Esophagus mucosa (tissue), 1 donor: ENCODE results near the gene ZDHHC16. TPM values are rescaled to one million over a fixed set of nuclear protein-coding genes. Genes with fewer than 3 reads are reported as not detected.

Source experiments
- ATAC-seq: fragments of 200-7000 bp; cut with Tn5 transposase; one replicate; pipeline ENCODE4 v1.9.1; 2020
- total RNA-seq: library from RNA; stranded (reverse); gene quantifications from one replicate; pipeline ENCODE4 v1.2.4, GENCODE V29; 2023
- donor health status: DM: yes; HTN: yes; CAD: no.

The ZDHHC16 gene
- total RNA-seq, 1 donor from 2014 or later, result 23.0 TPM

DNA sequence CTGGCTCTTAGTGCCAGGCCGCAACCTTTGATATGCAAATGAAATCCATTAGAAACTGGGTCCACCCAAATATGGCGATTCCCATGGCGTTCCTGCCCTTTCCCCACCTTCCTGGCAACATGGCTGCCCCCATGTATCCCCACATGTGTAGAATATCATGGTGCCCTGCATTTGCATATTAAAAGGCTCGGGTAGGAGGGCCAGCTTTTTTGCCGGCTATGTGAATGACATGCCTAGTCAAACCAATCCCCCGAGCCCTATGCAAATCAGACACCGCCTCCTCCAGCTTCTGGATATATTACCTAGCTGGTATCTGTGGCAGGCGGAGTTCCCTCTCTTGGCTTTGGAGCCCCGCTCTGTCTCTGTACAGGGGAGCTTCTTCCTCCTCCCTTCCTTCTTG is 34.0 kb downstream of the ZDHHC16 start:
- no peak for ATAC-seq

DNA sequence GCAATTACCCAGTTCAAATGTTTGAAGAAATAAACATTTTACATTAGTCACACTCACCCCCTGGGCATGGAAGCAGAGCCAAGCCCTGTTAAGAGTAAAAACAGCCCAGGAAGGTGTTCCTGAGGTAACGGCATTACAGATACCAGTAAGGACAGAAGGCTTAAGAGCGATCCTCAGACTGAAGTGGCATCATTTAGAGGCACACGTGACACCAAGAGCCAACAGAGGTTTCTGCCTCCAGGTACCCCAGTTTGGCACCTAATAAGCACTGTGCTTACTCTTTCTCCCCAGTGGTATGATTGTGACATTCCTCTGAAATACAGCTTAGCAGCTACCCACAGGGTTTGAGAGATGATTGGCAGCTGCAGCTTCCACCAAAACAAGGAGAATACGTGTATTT is 35.1 kb downstream of the ZDHHC16 start:
- peak; percentile 45 for ATAC-seq

DNA sequence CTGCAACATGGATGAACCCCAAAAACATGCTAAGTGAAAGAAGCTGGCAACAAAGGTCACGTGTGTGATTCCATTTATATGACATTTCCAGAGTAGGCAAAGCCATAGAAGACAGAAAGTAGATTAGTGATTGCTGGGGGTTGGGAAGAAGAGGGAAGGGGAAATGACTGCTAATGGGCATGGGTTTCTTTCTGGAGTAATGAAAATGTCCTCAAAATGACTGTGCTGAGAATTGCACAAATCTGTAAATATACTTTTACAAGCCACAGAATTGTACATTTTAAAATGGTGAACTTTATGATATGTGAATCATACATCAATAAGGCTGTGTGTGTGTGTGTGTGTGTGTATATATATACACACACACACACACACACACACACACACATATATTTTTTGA is 36.4 kb downstream of the ZDHHC16 start:
- no peak for ATAC-seq

DNA sequence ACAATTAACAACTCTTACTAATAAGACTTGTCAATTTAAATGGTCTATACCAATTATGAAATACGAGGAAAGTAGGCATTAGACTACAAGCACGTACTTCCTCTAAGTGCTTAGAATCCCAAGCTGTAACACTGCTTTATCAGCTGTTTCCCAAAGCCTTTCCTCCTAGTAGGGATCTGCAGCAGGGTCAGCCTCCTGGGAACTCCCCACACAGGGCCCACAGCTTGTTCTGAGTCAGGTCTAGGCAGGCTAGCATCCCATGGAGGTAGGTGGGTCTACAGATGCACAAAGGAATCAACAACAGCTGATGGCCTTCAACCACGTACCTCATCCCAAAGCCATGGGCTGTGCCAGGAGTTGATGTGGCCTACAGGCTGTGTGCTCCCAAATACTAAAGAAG is 37.5 kb downstream of the ZDHHC16 start:
- no peak for ATAC-seq

DNA sequence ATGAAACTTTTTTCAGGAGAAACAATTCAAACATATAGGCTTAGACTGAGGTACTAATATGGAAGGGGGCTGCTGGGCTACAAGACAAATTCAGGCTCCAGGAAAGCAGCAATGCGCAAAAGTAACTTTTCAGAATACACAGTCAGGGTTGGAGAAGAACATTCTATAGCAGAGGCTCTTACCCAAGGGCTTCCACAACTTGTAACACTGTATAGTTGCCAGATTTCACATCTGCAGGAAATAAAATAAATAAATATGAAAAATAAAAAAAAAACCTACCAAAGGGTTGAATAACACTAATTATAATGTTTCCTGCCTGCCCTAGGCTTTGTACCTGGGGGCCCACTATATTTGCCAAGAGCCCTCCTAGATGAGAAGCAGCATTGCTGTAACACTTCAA is 37.9 kb downstream of the ZDHHC16 start:
- ATAC-seq, result no peak

DNA sequence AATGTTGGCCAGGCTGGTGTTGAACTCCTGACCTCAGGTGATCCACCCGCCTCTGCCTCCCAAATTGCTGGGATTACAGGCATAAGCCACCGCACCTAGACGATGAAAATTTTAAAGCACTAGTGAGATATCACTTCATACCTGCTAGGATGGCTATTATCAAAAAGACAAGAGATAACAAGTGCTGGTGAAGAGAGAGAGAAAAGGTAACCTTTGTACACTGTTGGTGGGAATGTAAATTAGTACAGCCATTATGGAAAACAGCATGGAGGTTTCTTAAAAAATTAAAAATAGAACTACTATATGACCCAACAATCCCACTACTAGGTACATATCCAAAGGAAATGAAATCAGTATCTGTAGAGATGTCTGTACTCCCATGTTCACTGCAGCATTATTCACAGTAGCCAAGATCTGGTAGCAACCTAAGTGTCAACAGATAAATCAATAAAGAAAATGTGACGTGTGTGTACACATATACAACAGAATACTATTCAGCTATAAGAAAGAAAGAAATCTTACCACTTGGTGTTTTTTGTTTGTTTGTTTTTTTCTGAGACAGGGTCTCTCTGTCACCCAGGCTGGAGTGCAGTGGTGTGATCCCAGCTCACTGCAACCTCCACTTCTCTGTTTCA is 39.8 kb downstream of the ZDHHC16 start:
- no peak for ATAC-seq

DNA sequence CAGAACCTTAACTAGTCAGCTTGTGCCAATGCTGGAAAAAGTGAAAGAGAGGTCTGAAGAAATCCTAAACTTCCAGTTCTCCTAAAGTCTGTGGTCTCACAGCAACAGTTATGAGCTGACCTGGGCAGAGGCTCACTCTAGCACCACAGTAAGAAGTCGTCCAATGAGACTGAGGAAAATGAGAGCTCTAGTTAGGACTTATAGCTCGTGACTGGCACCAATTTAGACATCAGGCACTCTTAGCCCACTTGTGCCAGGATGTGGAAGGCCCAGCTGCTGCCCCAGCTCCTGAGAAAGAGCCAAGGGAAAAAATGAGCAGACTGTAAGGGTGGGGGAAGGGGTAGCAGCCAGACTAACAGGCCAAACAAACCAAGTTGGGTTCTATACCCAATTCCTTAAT is 44.6 kb downstream of the ZDHHC16 start:
- ATAC-seq, result no peak

DNA sequence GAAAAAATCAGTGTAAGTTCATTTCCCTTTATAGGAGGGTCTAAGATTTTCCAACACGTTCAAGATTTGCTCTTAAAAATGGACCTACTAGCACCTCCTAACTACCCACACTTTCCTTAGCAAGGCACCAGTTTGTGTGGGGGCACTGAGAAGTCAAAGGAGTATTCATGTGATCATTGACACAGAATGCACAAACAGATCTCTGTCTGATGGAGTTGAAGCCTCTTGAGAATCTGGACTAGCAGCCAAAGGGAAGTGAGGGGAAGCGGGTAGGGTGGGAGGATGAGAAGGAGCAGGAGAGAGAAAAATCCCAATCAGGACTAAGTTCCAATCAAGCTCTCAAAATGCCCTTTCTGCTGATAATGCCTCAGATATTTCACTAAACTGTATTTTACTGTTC is 48.2 kb downstream of the ZDHHC16 start:
- ATAC-seq, result no peak

DNA sequence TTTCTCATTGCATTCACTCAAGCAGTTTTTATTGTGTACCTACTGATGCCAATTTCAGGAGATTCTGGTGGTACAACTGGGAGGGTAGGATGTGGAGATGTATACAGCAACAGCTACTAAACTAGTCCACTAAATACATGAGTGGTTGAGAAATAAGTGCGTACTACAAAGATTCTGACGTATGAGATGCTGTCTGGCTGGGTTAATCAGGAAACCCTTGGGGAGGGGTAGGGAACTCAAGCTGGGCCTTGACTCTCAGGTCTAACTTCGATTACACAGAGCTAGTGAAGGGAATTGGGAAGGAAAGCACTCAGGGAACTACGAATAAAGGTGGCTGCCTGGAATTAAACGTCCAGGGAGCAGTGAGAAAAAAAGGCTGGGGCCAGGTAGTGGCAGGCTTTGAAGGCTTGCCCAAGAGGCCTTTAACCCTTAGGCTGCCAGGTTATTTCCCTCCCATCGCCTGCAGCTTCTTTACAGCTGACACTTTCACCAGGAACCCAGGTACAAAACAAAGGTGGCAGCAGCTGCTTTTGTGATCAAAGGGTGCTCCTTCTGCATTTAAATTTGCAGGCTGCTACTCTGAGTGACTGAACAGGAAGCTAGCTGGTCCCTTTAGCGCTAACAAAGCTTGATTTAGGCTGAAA is 49.0 kb downstream of the ZDHHC16 start:
- ATAC-seq, result no peak

DNA sequence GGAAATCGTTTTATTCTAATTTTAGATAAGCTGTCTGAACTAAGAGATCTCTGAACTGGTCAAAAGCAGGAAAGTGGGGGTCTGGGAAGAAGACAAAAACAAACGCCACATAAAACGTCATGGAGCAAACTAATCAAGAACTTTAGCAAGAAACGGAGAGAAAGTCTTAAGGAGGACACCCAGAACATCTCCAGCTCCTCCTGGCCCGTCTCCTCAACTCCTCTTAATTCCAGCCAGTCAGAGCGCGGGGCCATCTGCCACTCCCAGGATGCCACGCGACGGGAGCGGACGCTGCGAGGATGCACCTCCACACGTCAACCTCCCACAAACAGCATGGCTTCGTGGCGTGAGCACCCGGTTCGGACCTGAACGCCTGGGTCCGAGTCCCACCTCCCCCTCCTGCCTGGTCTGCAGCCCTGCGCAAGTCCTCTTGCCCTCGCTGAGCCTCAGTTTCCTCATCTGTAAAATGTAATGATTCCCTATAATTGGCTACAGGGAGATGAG is 51.6 kb downstream of the ZDHHC16 start:
- peak; percentile 52 for ATAC-seq

DNA sequence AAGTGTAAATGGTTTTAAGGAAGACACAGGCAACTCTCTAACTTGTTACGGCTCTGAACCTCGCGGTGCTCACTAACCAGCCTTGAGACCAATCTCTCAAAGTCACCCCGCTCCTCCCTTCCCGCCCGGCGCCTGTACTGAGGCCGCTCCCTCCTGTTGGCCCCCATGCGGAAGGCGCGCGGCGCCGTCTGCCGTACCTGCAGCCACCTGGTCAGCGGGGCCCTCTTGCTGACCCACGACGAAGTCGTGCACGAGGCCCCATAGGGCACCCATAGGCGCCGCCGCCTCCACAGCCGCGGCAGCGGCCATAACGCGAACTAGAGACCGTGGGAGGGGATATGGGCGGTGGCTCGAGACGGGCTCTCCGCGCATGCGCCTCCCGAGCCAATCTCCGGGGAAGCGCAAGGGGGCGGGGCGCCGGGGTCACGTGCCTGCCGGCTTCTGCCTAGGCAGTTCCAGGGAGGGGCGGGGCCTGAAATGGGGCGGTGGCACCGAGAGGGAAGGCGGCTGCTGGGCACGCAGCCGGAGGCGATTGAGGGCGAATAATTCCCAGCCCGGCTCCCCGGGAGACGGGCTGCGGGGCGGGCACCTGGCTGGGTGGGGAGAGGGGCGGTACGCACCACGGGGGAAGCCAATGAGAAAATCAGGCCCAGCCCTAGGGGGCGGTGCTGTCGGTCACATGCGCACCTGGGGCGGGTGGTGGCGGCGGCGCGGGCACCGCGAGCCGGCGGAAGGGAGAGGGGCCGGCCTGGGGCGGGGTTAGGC is 52.3 kb downstream of the ZDHHC16 start, which contains the start of gene MMS19:
Gene MMS19 (minus strand): TSS at position 347 of the 765 bp plus-strand sequence. CDS start 38 bp downstream, at position 309.
- ATAC-seq, result peak; percentile 96

DNA sequence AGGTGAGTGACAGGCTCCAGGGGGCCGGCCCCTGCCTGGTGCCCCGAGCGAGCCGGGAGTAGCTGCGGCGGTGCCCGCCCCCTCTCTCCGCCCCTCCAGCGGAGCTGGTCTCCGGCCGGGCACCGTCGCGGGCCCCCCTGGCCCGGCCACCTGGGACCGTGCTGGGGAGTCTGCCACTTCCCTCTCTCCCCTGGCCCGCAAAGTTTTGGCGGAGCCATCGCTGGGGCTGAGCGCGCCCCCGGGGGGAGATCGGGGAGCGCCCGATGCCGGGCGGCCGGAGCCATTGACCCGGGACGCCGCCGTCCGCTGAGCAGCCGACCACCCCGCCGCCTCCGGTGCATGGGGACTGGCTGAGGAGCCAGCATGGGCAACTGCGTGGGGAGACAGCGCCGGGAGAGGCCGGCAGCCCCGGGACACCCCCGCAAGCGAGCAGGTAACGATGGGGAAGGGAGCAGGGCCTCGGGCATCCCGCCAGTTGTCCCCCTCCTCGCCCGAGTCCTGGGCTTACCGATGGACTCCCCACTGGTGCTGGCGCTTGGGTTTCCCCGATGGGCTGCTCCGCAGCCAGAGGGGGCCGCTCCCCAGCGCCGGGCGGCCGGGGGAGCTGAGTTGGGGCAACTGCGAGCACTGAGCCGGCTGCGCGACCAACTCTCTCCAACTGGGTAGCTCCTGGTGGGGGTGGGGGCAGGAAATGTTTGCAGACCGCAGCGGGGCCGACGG is 53.0 kb downstream of the ZDHHC16 start, which contains the start of gene UBTD1:
Gene UBTD1 (plus strand): TSS at position 84 of the 720 bp plus-strand sequence. CDS start 280 bp downstream, at position 364.
- peak; percentile 1 for ATAC-seq

DNA sequence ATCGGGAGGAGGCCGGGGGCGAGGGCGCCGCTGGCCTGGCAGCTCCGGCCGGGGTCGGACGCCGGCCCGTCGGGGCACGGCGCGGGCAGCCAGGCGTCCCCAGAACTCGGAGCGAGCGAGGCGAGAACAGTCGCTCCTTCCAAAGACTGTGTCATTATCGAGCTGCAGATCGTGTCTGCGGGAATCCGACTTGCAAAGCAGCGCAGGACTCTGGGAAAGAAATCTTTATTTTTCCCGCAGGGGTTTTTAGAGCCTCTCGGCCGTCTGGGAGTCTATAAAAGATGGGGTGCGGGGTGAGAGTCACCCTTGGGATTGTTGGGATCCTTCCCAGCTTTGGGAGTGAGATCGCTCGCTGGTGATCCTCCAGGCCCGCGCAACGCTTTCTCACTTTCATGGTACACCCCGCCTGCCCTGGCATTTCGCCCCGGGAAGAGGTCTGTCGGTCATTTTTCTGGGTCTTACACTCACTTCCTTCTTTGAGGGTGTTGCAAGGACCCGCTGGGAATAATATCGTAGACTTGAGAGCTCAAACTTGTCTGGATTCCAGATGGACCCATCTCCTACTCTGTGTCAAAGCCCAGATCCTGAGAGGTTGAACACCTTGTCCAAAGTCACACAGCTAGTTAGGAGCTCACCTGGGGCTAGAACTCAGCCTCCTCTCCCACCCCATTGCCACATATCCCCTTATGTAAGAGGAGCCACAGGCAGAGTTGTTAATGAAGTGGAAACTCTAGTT is 53.8 kb downstream of the ZDHHC16 start:
- ATAC-seq, result no peak

DNA sequence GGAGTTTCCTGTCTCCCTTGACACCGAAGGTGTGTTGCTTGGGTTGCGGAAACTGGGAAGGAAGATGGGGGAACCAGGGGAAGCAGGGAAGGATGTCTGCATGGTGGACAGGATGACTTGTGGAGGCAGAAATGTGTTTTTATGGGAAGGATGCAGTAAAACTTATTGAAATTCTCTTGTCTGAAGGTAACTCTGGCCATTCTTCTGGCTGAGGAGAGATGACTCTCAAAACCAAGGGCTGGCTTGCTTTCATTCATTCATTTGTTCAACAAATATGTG is 54.3 kb downstream of the ZDHHC16 start:
- no peak for ATAC-seq

DNA sequence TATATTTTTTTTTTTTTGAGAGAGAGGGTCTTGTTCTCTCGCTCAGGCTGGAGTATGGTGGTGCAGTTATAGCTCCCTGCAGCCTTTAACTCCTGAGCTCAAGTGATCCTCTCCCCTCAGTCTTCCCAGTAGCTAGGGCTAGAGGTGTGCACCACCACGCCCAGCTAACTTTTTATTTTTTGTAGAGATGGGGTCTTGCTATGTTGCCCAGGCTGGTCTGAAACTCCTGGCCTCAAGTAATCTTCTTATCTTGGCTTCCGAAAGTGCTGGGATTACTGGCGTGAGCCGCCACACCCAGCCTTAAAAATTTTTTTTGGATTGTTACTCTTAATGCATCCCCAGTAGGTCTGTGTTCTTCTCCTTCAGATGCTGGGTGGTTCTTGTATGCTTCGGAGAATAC is 56.9 kb downstream of the ZDHHC16 start:
- no peak for ATAC-seq

DNA sequence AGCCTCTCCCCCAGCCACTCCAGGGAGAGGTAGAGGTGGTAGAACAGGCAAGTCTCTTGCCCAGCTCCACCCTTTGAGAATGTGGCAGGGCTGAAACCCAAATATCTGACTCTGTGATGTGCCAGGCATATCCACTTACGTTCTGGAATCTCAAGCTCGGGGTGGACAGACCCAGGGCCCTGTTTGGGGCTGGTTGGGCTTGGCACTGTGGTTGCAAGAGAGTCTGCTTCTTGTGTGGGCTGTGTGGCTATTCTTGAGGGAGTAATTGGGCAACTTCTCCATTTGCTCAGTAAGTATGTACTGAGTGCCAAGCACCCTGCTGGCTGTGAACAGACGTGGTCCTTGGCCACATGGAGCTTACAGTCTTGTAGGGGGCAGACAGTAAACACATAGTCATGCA is 57.4 kb downstream of the ZDHHC16 start:
- no peak for ATAC-seq

DNA sequence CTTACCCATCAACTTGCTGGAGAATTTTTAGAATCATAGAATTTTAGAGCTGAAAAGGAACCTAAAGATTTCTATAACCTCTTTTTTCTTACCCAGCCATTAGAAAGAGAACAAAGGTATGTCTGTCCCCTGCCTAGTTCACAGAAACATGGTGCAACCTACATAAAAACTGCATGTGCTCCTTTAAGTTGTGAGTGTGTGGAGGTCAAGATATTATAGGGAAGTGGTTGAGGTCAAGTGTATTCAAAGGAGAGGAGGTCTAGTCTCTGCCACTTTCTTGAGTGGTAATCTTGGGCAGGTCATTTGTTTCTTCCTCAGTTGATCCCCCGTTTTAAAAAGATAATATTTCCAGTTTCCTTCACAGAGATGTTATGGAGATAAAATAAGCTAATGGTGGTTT is 59.2 kb downstream of the ZDHHC16 start:
- no peak for ATAC-seq

DNA sequence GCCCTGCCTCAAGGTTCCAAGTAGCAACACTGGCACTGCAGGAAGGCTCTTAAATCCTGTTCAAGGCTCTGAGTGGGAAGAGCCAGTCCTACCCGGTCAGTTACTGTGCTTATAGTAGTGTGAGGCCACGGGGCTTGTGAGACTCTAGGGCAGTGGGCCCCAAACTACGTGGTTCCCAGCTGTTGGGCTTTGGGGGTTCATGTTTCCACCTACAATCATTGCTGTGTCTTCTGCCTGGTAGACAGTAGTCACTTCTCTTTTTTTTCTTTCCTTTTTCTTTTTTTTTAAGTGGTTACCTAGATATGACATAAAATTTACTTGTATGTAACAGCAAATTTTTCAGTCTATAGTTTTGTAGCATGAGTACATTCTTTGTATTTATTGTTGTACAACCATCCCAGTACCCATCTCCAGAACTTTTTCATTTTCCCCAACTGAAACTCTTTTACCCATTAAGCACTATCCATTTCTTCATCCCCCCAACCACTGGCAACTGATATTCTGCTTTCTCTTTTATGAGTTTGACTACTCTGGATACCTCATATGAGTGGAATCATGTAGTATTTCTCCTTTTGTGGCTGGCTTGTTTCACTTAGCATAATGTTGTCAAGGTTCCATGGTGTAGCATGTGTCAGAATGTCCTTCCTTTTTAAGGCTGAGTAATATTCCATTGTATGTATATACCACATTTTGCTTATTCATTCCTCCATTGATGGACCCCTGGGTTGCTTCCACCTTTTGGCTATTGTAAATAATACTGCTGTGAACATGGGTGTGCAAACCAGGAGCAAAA is 60.4 kb downstream of the ZDHHC16 start:
- no peak for ATAC-seq
